Measurements from ENCODE around the gene TMCO6.
"Not testable (repeated sequence)": the region's sequence is repeated elsewhere in the genome, so short reads cannot be mapped to it uniquely, and the experiment has no call there.

Gene TMCO6

GRCh38 chr5:140639148-140639981, at the start of gene TMCO6:
Gene TMCO6, plus strand, starts transcription at chr5:140639451. Its CDS starts 77 bp downstream, at chr5:140639528.
- DNase-seq: peak; percentile 98

- no peak for DNase-seq
Observed at GRCh38 chr5:140590861-140591260, 48.4 kb upstream of the TMCO6 start.

GRCh38 chr5:140591747-140592372, 47.4 kb upstream of the TMCO6 start:
- no peak for DNase-seq

- not testable (repeated sequence) for DNase-seq
Observed at GRCh38 chr5:140593070-140593469, 46.2 kb upstream of the TMCO6 start.

- DNase-seq: no peak
Observed at GRCh38 chr5:140594169-140594568, 45.1 kb upstream of the TMCO6 start.

GRCh38 chr5:140595538-140596300, 43.5 kb upstream of the TMCO6 start:
- DNase-seq: no peak

GRCh38 chr5:140596321-140596741, 42.9 kb upstream of the TMCO6 start:
- no peak for DNase-seq

GRCh38 chr5:140598836-140599235, 40.4 kb upstream of the TMCO6 start:
- DNase-seq: no peak

GRCh38 chr5:140600096-140600495, 39.2 kb upstream of the TMCO6 start:
- DNase-seq: no peak

- no peak for DNase-seq
Observed at GRCh38 chr5:140602147-140602546, 37.1 kb upstream of the TMCO6 start.

GRCh38 chr5:140603446-140603698, 35.9 kb upstream of the TMCO6 start:
- not testable (repeated sequence) for DNase-seq

GRCh38 chr5:140603734-140604133, 35.5 kb upstream of the TMCO6 start:
- DNase-seq: no peak

- DNase-seq: no peak
Observed at GRCh38 chr5:140605879-140606278, 33.4 kb upstream of the TMCO6 start.

- no peak for DNase-seq
Observed at GRCh38 chr5:140607031-140607430, 32.2 kb upstream of the TMCO6 start.

- DNase-seq: no peak
Observed at GRCh38 chr5:140608722-140609121, 30.5 kb upstream of the TMCO6 start.

- no peak for DNase-seq
Observed at GRCh38 chr5:140609126-140609525, 30.1 kb upstream of the TMCO6 start.

GRCh38 chr5:140611020-140611521, 28.2 kb upstream of the TMCO6 start:
- no peak for DNase-seq

- no peak for DNase-seq
Observed at GRCh38 chr5:140622301-140622700, 16.9 kb upstream of the TMCO6 start.

- not testable (repeated sequence) for DNase-seq
Observed at GRCh38 chr5:140623061-140623460, 16.2 kb upstream of the TMCO6 start.

GRCh38 chr5:140624886-140625285, 14.4 kb upstream of the TMCO6 start:
- not testable (repeated sequence) for DNase-seq

GRCh38 chr5:140627972-140628371, 11.3 kb upstream of the TMCO6 start:
- no peak for DNase-seq

GRCh38 chr5:140628711-140629110, 10.5 kb upstream of the TMCO6 start:
- no peak for DNase-seq

GRCh38 chr5:140630292-140631035, 8.8 kb upstream of the TMCO6 start:
- no peak for DNase-seq
